NCI-H1048 (cell line): Measurements from ENCODE around the gene ENAH.
"Not testable (repeated sequence)": the region's sequence is repeated elsewhere in the genome, so short reads cannot be mapped to it uniquely, and the experiment has no call there.

Source experiments
- DNase-seq: peaks from one replicate; lab custom pipeline; 2025; lab: John Stamatoyannopoulos, UW

ENAH gene

DNA sequence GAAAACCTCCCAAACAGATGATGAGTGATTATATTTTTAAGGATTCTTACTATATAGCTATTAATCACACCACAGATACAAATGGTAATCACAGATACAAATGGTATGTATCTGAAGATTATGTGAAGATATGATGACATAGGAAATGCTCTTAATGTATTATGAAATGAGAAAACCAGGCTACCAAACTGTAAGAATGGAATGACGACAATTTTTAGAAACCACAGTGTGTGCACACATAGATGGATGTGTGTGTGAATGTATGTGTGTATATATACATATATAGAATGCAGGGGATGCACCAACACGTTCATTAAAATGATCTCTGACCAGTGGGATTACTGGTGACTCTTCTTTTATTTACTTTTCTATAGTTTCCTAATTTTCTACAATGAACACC is 21.5 kb upstream of the ENAH start:
- no peak for DNase-seq

DNA sequence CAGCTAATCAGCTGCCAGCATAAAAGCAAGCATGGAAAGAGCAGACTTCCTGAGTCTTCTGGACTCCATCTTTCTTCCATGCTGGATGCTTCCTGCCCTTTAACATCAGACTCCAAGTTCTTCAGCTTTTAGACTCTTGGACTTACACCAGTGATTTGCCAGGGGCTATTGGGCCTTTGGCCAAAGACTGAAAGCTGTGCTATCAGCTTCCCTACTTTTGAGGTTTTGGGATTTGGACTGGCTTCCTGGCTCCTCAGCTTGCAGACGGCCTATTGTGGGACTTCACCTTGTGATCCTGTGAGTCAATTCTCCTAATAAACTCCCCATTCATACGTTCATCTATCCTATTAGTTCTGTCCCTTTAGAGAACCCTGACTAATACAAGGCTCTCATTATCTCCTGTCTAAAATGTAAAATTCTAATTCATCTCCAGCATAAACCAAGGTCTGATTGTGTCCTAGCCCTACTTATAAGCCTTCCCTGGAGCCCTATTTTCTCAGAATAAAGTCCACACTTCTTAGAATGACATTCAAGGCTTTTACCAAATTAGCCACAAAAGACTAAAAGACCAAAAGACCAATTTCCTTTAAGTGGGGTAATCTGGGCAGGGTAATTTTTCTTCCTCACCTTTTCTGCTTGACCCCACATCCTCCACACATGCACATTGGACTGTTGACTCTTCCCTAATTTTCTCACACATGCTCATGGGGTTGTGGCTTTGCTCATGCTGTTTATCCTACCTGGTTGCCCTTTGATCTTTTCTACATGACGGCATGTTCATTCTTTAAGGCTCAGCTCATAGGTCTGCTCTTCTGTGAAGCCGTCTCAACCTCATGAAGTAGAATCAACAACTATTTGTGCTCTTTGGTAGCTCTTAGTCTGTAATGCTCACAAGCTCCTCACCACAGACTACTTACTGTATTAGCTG is 18.1 kb upstream of the ENAH start:
- DNase-seq, result no peak

DNA sequence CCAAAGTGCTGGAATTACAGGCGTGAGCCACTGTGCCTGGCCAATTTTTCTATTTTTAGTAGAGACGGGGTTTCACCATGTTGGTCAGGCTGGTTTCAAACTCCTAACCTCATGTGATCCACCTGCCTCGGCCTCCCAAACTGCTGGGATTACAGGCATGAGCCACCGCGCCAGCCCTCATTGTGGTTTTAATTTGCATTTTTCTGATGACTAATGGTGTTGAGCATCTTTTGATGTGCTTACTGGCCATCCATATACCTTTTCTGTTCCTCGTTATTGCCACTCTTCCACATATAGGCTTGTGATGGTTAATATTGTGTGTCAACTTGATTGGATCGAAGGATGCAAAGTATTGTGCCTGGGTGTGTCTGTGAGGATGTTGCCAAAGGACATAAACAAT is 17.4 kb upstream of the ENAH start:
- DNase-seq, result no peak

GRCh38 chr1:225668222-225668621 is 15.3 kb upstream of the ENAH start:
- no peak for DNase-seq

DNA sequence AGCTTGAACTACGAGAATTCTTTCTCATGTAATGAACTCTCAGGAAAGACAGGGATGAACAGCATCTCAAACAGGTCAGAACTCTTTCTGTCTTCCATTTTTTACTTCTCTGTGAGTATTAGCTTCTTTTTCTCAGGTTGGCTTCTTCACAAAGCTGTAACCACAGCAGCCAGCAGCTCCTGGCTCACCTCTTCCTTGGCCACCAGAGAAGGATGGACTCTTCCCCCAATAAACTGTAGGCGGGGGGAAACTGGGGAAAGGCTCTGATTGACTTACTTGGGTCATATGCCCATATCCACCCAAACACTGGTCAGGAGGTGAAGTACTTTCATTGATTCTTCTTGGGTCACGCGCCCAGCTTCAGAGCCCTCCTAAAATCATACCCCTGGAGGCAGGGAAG is 14.4 kb upstream of the ENAH start:
- no peak for DNase-seq

- DNase-seq, result no peak
Observed at GRCh38 chr1:225666495-225666894, 13.6 kb upstream of the ENAH start.

- no peak for DNase-seq
Observed at GRCh38 chr1:225664762-225665161, 11.8 kb upstream of the ENAH start.

DNA sequence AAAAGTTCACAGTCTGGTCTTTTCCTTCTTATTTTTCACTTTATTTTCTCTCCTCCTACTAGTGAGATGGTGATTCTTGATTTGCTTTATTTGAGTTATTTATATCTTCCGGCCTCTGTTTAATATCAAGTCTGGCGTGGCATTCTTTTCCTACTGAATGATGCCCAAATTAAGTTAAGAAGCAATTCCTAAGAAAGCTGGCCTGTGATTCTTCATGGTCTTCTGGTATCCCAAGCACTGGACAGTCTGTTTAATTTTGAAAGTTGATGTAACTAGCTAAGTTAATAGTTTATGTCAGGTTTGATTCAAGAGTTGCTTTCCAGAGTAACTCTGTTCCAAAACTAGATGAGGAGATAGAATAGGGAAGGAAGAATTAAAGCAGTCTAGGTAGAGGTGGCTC is 9.2 kb upstream of the ENAH start:
- DNase-seq, result no peak

- DNase-seq, result no peak
Observed at GRCh38 chr1:225660544-225660946, 7.6 kb upstream of the ENAH start.

DNA sequence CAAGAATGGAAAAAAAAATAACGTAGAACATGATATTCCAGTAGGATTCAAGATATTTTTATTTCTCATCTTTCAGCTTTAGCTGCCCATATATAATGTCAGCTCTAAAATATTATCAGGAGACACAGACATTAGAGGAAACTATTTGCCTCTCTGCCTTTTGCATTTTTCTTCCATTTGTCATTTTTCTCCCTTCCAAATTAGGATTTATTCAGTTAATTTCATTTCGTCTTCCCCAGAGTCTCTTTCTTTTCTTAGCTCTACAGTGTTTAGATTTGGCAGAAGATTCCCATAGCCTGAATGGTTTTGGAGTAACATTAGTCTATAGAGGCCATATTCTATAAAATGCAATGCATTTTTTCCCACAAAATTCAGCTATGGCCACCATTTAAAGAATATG is 5.1 kb upstream of the ENAH start:
- DNase-seq, result no peak

- no peak for DNase-seq
Observed at GRCh38 chr1:225657462-225657989, 4.6 kb upstream of the ENAH start.

GRCh38 chr1:225656259-225656655 is 3.3 kb upstream of the ENAH start:
- DNase-seq, result not testable (repeated sequence)

GRCh38 chr1:225655509-225656258 is 2.8 kb upstream of the ENAH start:
- DNase-seq, result no peak

DNA sequence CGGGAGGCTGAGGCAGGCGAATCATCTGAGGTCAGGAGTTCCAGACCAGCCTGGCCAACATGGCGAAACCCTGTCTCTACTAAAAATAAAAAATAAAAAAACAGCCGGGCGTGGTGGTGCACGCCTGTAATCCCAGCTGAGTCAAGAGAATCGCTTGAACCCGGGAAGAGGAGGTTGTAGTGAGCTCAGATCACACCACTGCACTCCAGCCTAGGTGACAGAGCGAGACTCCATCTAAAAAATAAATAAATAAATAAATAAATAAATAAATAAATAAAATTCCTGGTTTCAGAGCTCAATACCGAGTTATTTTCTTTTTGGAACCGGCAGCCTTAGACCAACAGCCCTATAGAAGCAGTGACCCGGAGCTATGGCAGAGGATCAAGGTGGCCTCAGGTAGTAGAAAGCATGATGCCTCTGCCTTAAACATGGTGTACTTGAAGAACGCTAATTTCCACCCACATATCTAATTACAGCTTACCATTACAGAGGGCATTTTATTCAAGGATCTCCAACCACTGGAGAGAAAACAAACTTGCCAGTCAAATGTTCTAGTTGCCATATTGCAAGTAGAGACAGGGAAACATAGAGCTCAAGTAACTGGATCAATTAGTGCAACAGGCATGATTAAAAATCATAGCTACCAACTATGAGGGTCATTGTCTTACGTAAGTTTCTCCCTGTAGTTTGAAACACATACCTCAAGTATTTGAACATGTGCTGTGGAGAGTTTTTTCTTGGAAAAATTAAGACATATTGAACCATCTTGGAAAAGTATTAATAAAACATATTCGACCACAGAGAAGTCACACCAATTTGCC is 2.0 kb upstream of the ENAH start:
- no peak for DNase-seq

- no peak for DNase-seq
Observed at GRCh38 chr1:225654277-225654597, 1.3 kb upstream of the ENAH start.

GRCh38 chr1:225653463-225654276 is 747 bp upstream of the ENAH start:
- no peak for DNase-seq

- no peak for DNase-seq
Observed at GRCh38 chr1:225651872-225652728, 823 bp downstream of the ENAH start.

GRCh38 chr1:225651376-225651871 is 1.5 kb downstream of the ENAH start:
- DNase-seq, result no peak

DNA sequence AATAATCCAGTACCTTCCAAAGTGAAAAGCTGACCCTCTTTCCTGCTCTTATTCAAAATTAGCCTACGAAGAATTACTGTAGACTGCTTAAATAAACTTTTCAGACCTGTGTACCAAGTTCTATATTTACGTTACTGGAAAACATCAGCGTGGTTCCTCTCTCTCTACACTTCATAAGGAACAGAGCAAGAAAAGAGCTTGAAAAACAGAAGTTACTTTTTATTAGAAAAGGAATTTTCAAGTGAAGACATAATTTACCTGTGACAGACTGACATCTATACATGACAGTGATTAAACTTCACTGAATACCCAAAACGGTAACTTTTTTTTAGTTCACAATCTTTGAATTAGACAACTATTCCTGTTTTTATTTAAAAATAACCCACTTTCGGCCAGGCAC is 2.7 kb downstream of the ENAH start:
- no peak for DNase-seq

DNA sequence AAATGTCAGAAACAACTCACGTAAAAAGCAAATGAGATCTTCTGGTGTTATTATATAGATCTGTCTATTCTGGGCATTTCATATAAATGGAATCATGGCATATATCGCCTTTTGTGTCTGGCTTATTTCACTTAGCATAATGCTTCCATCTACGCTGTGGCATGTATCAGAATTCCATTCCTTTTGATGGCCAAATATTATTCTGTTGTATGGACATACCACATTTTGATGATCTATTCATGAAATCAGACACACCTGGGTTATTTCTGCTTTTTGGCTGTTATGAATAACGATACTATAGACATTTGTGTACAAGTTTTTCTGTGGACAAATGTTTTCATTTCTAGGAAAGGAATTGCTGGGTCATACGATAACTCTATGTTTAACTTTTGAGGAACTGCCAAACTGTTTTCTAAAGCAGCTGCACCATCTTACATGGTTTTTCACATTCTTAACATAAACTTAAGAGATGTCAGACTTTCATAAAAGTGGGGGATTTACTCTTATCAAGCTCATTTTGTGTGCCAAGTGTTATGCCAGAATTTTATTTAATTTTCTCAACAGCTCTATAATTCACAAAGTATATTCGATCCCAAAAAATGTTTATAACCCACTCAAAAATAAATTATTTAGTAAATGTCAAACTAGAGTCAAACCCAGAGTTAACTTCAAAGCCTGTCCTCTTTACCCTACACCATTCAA is 7.6 kb downstream of the ENAH start:
- DNase-seq, result no peak
